ENCODE measurements around the gene KLHL8. TPM values are rescaled to one million over a fixed set of nuclear protein-coding genes. Genes with fewer than 3 reads are reported as not detected.

KLHL8 gene
- total and polyA plus RNA-seq, 2 donors (not counting 3 experiments of a cell fraction or from before 2014, with no cell fraction given) = 1.7 to 9.0 TPM

- ChIA-PET POLR2A (no interaction called here), CTCF (interaction anchor here (2.2 kb wide), 1 partner anchor 93 kb away, joined by 5 read pairs; no protein-coding TSS in a partner anchor)
Measured at GRCh38 chr4:87243426-87244053, 23.1 kb upstream of the KLHL8 start.

More at GRCh38 chr4:87243426-87244053, 23.1 kb upstream of the KLHL8 start:
- no TSS peak for BruUV-seq (replicated peaks)
- dilution Hi-C loops (cut with MboI; ENCODE audit: extremely low pct_ligation_motif_present, low sequenced_read_pairs) = no loop called here
- TF ChIP-seq GATA2 (IDR thresholded peaks at IDR 0.05; ENCODE audit: insufficient read depth, insufficient read length, low read depth, low read length) (no peak), EZH2 (IDR thresholded peaks at IDR 0.05; ENCODE audit: borderline replicate concordance, low read depth, low read length, severe bottlenecking) (no peak), MYC (IDR thresholded peaks at IDR 0.05; ENCODE audit: low read depth, low read length) (no peak), POLR2A (IDR thresholded peaks at IDR 0.05; ENCODE audit: low read depth, low read length) (no peak), CTCF (IDR thresholded peaks at IDR 0.05; ENCODE audit: extremely low read depth in 1 of 2, insufficient read depth in 1 of 2, low read depth in 1 of 2, low read length in 2 of 2) (no peak), JUN (IDR thresholded peaks at IDR 0.05; ENCODE audit: borderline replicate concordance, insufficient read depth, insufficient read length, low read depth) (no peak), FOS (IDR thresholded peaks at IDR 0.05; ENCODE audit: borderline replicate concordance, insufficient read depth, low read length) (no peak), MAX (IDR thresholded peaks at IDR 0.05; ENCODE audit: insufficient read depth, insufficient read length) (no peak), POLR2AphosphoS5 (IDR thresholded peaks at IDR 0.05; ENCODE audit: insufficient read depth, low read depth, low read length) (no peak)
- no peaks in the 10 kb centered on the region for H3K4me1 ChIP-seq (ENCODE audit: control insufficient read depth, extremely low read depth, insufficient read depth, low read length)
- H3K4me3 ChIP-seq (replicated peaks in 1 of 3; ENCODE audit: insufficient read depth in 1 of 3, low read depth in 1 of 3, low read length in 3 of 3) = no peak overlapping the region
- H3K9me3 ChIP-seq (replicated peaks; ENCODE audit: control insufficient read depth, insufficient read depth, low read length) = no peaks in the 10 kb centered on the region
- H3K9me1 ChIP-seq (replicated peaks; ENCODE audit: control insufficient read depth, extremely low read depth, insufficient read depth, low read length) = no peaks in the 10 kb centered on the region
- FAIRE-seq (no peak), DNase-seq (ENCODE audit: low read depth, low spot score) (no peak)
- H3K4me2 ChIP-seq (ENCODE audit: insufficient read depth, low read length) = no peak overlapping the region
- no peak overlapping the region for H2AFZ ChIP-seq (ENCODE audit: low read depth, low read length)
- H3K79me2 ChIP-seq (ENCODE audit: control insufficient read depth, insufficient read depth, low read length) = no peaks in the 10 kb centered on the region
- H3K27me3 ChIP-seq (ENCODE audit: control insufficient read depth in 2 of 2, insufficient read depth in 2 of 2, low read length in 2 of 2) = peaks cover 0 to 6% of the 10 kb centered on the region in 2 experiments
- intact Hi-C loops (cut with micrococcal nuclease) = no loop called here
- no peak overlapping the region for H3K9ac ChIP-seq (replicated peaks; ENCODE audit: extremely low read depth, insufficient read depth, low read length)
- no peaks in the 10 kb centered on the region for H3K36me3 ChIP-seq (ENCODE audit: control insufficient read depth in 2 of 2, extremely low read depth in 1 of 2, insufficient read depth in 2 of 2, low read length in 2 of 2)
- no peaks in the 10 kb centered on the region for H4K20me1 ChIP-seq (replicated peaks; ENCODE audit: control insufficient read depth, extremely low read depth, insufficient read depth, low read length)
- H3K27ac ChIP-seq (ENCODE audit: insufficient read depth, low read depth, low read length) = no peak overlapping the region
